ENCODE results near the gene DDX24. TPM values are rescaled to one million over a fixed set of nuclear protein-coding genes. Genes with fewer than 3 reads are reported as not detected.

Gene DDX24
- total RNA-seq, 1 experiment from 2014 or later, result 174 TPM

- POLR2A ChIA-PET, result no interaction called here
- Mint-ChIP-seq H3K4me3 (no peak overlapping the region), H3K27me3 (ENCODE audit: low read depth) (no peaks in the 10 kb centered on the region), H3K27ac (no peak overlapping the region), H3K36me3 (peaks cover 85% of the 10 kb centered on the region), H3K4me1 (peaks cover 11% of the 10 kb centered on the region), H3K9me3 (no peaks in the 10 kb centered on the region)
- ATAC-seq, result no peak
- TF ChIP-seq EMX1 (CRISPR knock-in tag; IDR thresholded peaks at IDR 0.05) (no peak), ZNF317 (CRISPR knock-in tag; IDR thresholded peaks at IDR 0.05; ENCODE audit: borderline replicate concordance, low read depth) (no peak), USF2 (CRISPR knock-in tag; IDR thresholded peaks at IDR 0.05) (no peak), NR3C1 (CRISPR knock-in tag; conservative IDR thresholded peaks at IDR 0.05; ENCODE audit: low read depth) (no peak), MYBL2 (CRISPR knock-in tag; IDR thresholded peaks at IDR 0.05) (no peak), ERG (CRISPR knock-in tag; IDR thresholded peaks at IDR 0.05) (no peak), E2F4 (CRISPR knock-in tag; IDR thresholded peaks at IDR 0.05; ENCODE audit: borderline replicate concordance, low read depth) (no peak), CTCF (IDR thresholded peaks at IDR 0.05) (no peak), TEAD1 (CRISPR knock-in tag; IDR thresholded peaks at IDR 0.05) (no peak), PRDM15 (CRISPR knock-in tag; IDR thresholded peaks at IDR 0.05) (no peak), HMGXB4 (CRISPR knock-in tag; IDR thresholded peaks at IDR 0.05) (no peak), ZNF512 (CRISPR knock-in tag; IDR thresholded peaks at IDR 0.05; ENCODE audit: borderline replicate concordance) (no peak), KAT7 (CRISPR knock-in tag; IDR thresholded peaks at IDR 0.05; ENCODE audit: borderline replicate concordance) (no peak), NR1H2 (CRISPR knock-in tag; IDR thresholded peaks at IDR 0.05) (no peak), OVOL2 (CRISPR knock-in tag; IDR thresholded peaks at IDR 0.05; ENCODE audit: borderline replicate concordance) (no peak)
- CTCF ChIA-PET, result interaction anchor here (1.0 kb wide), 1 partner anchor 22 kb away, joined by 3 read pairs; no protein-coding TSS in a partner anchor
- DNase-seq (ENCODE audit: low spot score), result no peak
Observed at GRCh38 chr14:94058128-94058673, 22.8 kb downstream of the DDX24 start.

Data from WTC11 (cell line).